Left ventricle myocardium inferior (tissue), 1 donor: Measurements from ENCODE around the gene ENOX2. TPM values are rescaled to one million over a fixed set of nuclear protein-coding genes. Genes with fewer than 3 reads are reported as not detected.

ENCODE experiments used
- DNase-seq: peaks from one replicate; pipeline ENCODE4 v3.0.0-alpha.2; 2020
- H3K27ac ChIP-seq: fragments of 200-600 bp; replicated peaks from 2 replicates; pipeline ENCODE4 v1.8.0; 2021
- H3K27me3 ChIP-seq: fragments of 200-600 bp; 2 replicates; pipeline ENCODE4 v1.8.0; 2021; ENCODE audit warnings: low read depth
- H3K36me3 ChIP-seq: fragments of 200-600 bp; 2 replicates; pipeline ENCODE4 v1.8.0; 2021
- H3K4me1 ChIP-seq: fragments of 200-600 bp; 2 replicates; pipeline ENCODE4 v1.8.0; 2021
- H3K4me3 ChIP-seq: fragments of 200-600 bp; 2 replicates; pipeline ENCODE4 v1.8.0; 2021; ENCODE audit warnings: mild to moderate bottlenecking, moderate library complexity
- H3K9me3 ChIP-seq: fragments of 200-600 bp; replicated peaks from 2 replicates; pipeline ENCODE4 v1.8.0; 2021
- CTCF ChIP-seq: fragments of 200-600 bp; IDR thresholded peaks from 2 replicates; pipeline ENCODE4 v1.8.0; 2021; ENCODE audit warnings: antibody characterized with exemption, mild to moderate bottlenecking, borderline replicate concordance
- intact Hi-C: fragments of 100-400 bp; cut with micrococcal nuclease; formaldehyde crosslinking; loops from one replicate; pipeline ENCODE4 v1.11.0; 2022
- total RNA-seq: library from RNA; stranded (reverse); fragmentation: NEBNext Ultra II Directional; extraction: Animal tissue kit (Norgen Biotek cat#: 25700); gene quantifications from one replicate; pipeline ENCODE4 v1.2.1, GENCODE V29; 2021
- donor health status: DM: no; HTN: yes; CAD: no; lungs with severe emphysema.

Gene ENOX2
- total RNA-seq, 1 donor from 2014 or later: 14.1 TPM

- peaks cover 21% of the 10 kb centered on the region for H3K4me1 ChIP-seq
- no peak for DNase-seq
- H3K4me3 ChIP-seq: no peak overlapping the region
- no peaks in the 10 kb centered on the region for H3K36me3 ChIP-seq
- intact Hi-C loops: no loop called here
- no peaks in the 10 kb centered on the region for H3K27me3 ChIP-seq
- no peaks in the 10 kb centered on the region for H3K9me3 ChIP-seq
- H3K27ac ChIP-seq: no peak overlapping the region
- TF ChIP-seq CTCF: no peak
Observed at GRCh38 chrX:130836447-130836846, 66.6 kb downstream of the ENOX2 start.

DNA sequence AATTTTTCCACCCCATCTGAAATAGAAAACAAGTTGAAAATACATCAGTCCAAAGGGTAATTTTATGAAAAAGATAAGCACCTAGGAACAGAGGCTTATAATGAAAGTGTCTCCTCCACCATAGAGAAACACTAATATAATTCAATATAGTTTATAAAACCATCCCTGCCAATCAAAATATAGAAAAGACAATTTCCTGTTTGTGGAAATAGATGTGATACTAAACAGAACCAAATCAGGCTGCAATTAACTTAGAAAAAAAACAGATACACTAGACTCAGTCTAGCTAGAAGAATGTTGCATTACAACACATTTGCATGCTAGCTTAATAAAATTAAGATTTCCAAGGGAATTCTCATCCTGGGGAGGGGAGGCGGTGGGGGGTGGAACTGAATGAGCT lies 68.2 kb downstream of the ENOX2 start:
- H3K27me3 ChIP-seq: no peaks in the 10 kb centered on the region
- no peak for TF ChIP-seq CTCF
- H3K4me1 ChIP-seq: peaks cover 21% of the 10 kb centered on the region
- no peaks in the 10 kb centered on the region for H3K36me3 ChIP-seq
- no peak overlapping the region for H3K27ac ChIP-seq
- H3K9me3 ChIP-seq: no peaks in the 10 kb centered on the region
- no peak for DNase-seq
- intact Hi-C loops: no loop called here
- H3K4me3 ChIP-seq: no peak overlapping the region

DNA sequence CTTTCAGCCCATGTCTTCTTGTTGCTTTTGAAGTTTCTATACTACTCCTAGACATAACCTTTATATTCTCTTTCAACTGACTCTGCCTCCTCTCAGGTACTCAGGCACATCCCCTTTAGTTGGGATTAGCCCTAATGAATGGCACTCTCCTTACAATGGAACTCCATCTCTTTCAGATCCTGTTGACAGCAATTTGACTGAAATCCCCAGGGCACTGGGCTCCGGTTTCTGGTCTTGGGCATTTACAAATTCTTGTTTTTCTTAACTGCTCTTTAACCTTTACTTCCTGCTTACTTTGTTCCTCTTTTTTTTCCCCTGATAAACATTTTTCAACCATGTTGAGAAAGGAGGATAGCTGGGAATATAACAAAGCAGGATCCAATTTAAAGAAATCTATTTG lies 68.9 kb downstream of the ENOX2 start:
- Histone ChIP-seq H3K4me3 (no peak overlapping the region), H3K36me3 (no peaks in the 10 kb centered on the region), H3K9me3 (no peaks in the 10 kb centered on the region), H3K4me1 (peaks cover 21% of the 10 kb centered on the region), H3K27ac (no peak overlapping the region), H3K27me3 (no peaks in the 10 kb centered on the region)
- intact Hi-C loops: no loop called here
- no peak for DNase-seq
- no peak for TF ChIP-seq CTCF

DNA sequence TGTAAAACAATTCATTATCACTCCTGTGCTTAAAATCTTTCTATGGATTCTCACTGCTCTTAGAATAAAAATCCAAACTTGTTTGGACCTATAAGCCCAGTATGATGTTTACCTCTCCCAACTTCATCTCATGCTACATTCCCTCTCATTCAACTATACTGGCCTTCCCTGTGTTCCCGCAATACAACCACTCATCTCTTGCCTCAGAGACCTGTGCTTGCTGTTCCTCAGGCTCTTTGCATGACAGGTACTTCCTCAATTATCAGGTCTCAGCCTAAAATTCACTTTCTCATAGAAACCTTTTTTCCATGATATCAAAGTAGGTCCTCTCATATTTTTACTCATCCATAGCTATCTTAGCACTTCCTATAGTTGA lies 71.7 kb downstream of the ENOX2 start:
- no peak for DNase-seq
- H3K9me3 ChIP-seq: no peaks in the 10 kb centered on the region
- H3K36me3 ChIP-seq: no peaks in the 10 kb centered on the region
- TF ChIP-seq CTCF: no peak
- intact Hi-C loops: no loop called here
- no peak overlapping the region for H3K27ac ChIP-seq
- H3K27me3 ChIP-seq: no peaks in the 10 kb centered on the region
- peaks cover 12% of the 10 kb centered on the region for H3K4me1 ChIP-seq
- H3K4me3 ChIP-seq: no peak overlapping the region

DNA sequence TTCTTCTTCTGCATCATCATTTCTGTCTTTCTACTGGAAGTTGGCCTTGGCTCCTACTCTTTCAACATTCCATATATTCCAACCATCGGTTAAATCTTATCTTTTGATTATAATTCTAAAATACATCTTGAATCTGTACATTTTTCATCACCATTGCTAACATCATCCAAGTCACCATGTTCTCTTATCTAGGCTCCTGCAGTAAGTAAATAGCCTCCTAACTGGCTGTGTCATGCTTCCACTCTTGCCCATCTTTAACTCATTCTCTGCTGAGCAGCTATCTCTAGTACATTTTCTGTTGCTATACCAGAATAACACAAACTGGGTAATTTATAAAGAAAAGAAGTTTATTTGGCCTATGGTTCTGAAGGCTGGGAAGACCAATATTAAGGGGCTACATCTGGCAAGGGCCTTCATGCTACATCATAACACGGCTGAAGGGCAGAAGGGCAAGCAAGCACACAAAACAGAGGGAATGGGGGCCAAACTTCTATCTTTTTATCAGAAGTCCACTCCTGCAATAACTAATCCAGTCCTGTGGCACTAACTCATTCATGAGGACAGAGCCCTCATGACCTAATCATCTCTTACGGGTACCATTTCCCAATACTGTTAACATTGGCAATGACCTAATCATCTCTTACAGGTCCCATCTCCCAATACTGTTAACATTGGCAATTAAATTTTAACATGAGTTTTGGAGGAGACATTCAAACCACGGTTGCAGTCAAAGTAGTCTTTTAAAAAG lies 72.2 kb downstream of the ENOX2 start:
- H3K4me1 ChIP-seq: peaks cover 7% of the 10 kb centered on the region
- H3K9me3 ChIP-seq: no peaks in the 10 kb centered on the region
- DNase-seq: no peak
- TF ChIP-seq CTCF: no peak
- no peak overlapping the region for H3K4me3 ChIP-seq
- H3K36me3 ChIP-seq: no peaks in the 10 kb centered on the region
- intact Hi-C loops: no loop called here
- H3K27ac ChIP-seq: no peak overlapping the region
- no peaks in the 10 kb centered on the region for H3K27me3 ChIP-seq
